ENCODE measurements around the gene ZNF141. TPM values are rescaled to one million over a fixed set of nuclear protein-coding genes. Genes with fewer than 3 reads are reported as not detected.

ZNF141 gene
- total and polyA plus RNA-seq, 9 donors: 7.4 to 55.7 (median 39.6) TPM

GRCh38 chr4:374298-375160 is 36.9 kb downstream of the ZNF141 start:
- intact Hi-C loops (cut with DNase I): no loop called here
- Histone ChIP-seq H3K27me3 (no peaks in the 10 kb centered on the region), H3K9me3 (peaks cover 24 to 43% of the 10 kb centered on the region in 2 donors), H3K4me3 (no peak overlapping the region), H3K27ac (no peak overlapping the region), H3K4me1 (ENCODE audit: insufficient read depth) (no peaks in the 10 kb centered on the region), H3K36me3 (peaks cover 9% of the 10 kb centered on the region)
- 96 to 98% (median 98%) methylated on average over 6 of the region's 6 CpGs for WGBS, 3 donors
- DNase-seq: no peak
- TF ChIP-seq POLR2A (IDR thresholded peaks at IDR 0.05) (no peak), CTCF (IDR thresholded peaks at IDR 0.05) (no peak), EP300 (IDR thresholded peaks at IDR 0.05) (no peak)

GRCh38 chr4:384311-385010 is 46.8 kb downstream of the ZNF141 start:
- Histone ChIP-seq H3K4me1 (ENCODE audit: insufficient read depth) (no peaks in the 10 kb centered on the region), H3K9me3 (peaks cover 8 to 41% of the 10 kb centered on the region in 2 donors), H3K4me3 (no peak overlapping the region), H3K27me3 (no peaks in the 10 kb centered on the region), H3K36me3 (no peaks in the 10 kb centered on the region), H3K27ac (no peak overlapping the region)
- no peak for DNase-seq
- 87 to 91% (median 88%) methylated on average over 10 of the region's 10 CpGs for WGBS, 3 donors
- TF ChIP-seq CTCF (IDR thresholded peaks at IDR 0.05): no peak
- no peak for TF ChIP-seq EP300 (IDR thresholded peaks at IDR 0.05)
- no peak for TF ChIP-seq POLR2A (IDR thresholded peaks at IDR 0.05)
- intact Hi-C loops (cut with DNase I): loop anchor here in 1 of 4 donors (10.0 kb wide), 1 partner anchor 70 kb away; no protein-coding TSS in a partner anchor

GRCh38 chr4:385934-386707 is 48.5 kb downstream of the ZNF141 start:
- no peaks in the 10 kb centered on the region for H3K27me3 ChIP-seq
- 3 to 5% (median 3%) methylated on average over 46 of the region's 46 CpGs for WGBS, 3 donors
- no peak overlapping the region for H3K27ac ChIP-seq
- H3K9me3 ChIP-seq: peaks cover 8 to 41% of the 10 kb centered on the region in 2 donors
- TF ChIP-seq POLR2A (IDR thresholded peaks at IDR 0.05) (no peak), CTCF (IDR thresholded peaks at IDR 0.05) (no peak), EP300 (IDR thresholded peaks at IDR 0.05) (no peak)
- DNase-seq: no peak
- H3K36me3 ChIP-seq: no peaks in the 10 kb centered on the region
- no peaks in the 10 kb centered on the region for H3K4me1 ChIP-seq (ENCODE audit: insufficient read depth)
- intact Hi-C loops (cut with DNase I): loop anchor here in 1 of 4 donors (10.0 kb wide), 1 partner anchor 69 kb away; no protein-coding TSS in a partner anchor
- no peak overlapping the region for H3K4me3 ChIP-seq

- no peak overlapping the region for H3K27ac ChIP-seq
- DNase-seq: no peak
- no peaks in the 10 kb centered on the region for H3K27me3 ChIP-seq
- H3K36me3 ChIP-seq: no peaks in the 10 kb centered on the region
- H3K9me3 ChIP-seq: peaks cover 8 to 41% of the 10 kb centered on the region in 2 donors
- H3K4me3 ChIP-seq: no peak overlapping the region
- 8 to 14% (median 12%) methylated on average over 23 of the region's 23 CpGs for WGBS, 3 donors
- no peaks in the 10 kb centered on the region for H3K4me1 ChIP-seq (ENCODE audit: insufficient read depth)
- intact Hi-C loops (cut with DNase I): loop anchor here in 1 of 4 donors (10.0 kb wide), 1 partner anchor 68 kb away; no protein-coding TSS in a partner anchor
- TF ChIP-seq EP300 (IDR thresholded peaks at IDR 0.05) (no peak), POLR2A (IDR thresholded peaks at IDR 0.05) (no peak), CTCF (IDR thresholded peaks at IDR 0.05) (no peak)
These were observed 49.1 kb downstream of the ZNF141 start for GRCh38 chr4:386708-387105.
